RPMI8226 (cell line): ENCODE measurements around the gene SCRT2.
A peak's percentile ranks its signal among the peaks of the same experiment; 100 is the strongest.
"Not testable (repeated sequence)": the region's sequence is repeated elsewhere in the genome, so short reads cannot be mapped to it uniquely, and the experiment has no call there.

Source experiments
- DNase-seq: peaks from one replicate; pipeline ENCODE4 v3.0.0-alpha.2; 2015

SCRT2 gene

GRCh38 chr20:650954-651353, 24.6 kb downstream of the SCRT2 start:
- no peak for DNase-seq

GRCh38 chr20:650281-650680, 25.3 kb downstream of the SCRT2 start:
- DNase-seq = no peak

GRCh38 chr20:647479-648019, 28.1 kb downstream of the SCRT2 start:
- DNase-seq = no peak

GRCh38 chr20:646868-647233, 28.8 kb downstream of the SCRT2 start:
- no peak for DNase-seq

GRCh38 chr20:646107-646867, 29.3 kb downstream of the SCRT2 start:
- DNase-seq = no peak

GRCh38 chr20:645318-646106, 30.1 kb downstream of the SCRT2 start:
- peak; percentile 78 for DNase-seq

GRCh38 chr20:644692-645317, 30.8 kb downstream of the SCRT2 start:
- DNase-seq = no peak

GRCh38 chr20:642398-643174, 33.0 kb downstream of the SCRT2 start:
- DNase-seq = no peak

- not testable (repeated sequence) for DNase-seq
These were observed 33.6 kb downstream of the SCRT2 start for GRCh38 chr20:642013-642397.

GRCh38 chr20:641516-641875, 34.1 kb downstream of the SCRT2 start:
- DNase-seq = no peak

GRCh38 chr20:640674-641515, 34.7 kb downstream of the SCRT2 start:
- no peak for DNase-seq

GRCh38 chr20:638579-638978, 37.0 kb downstream of the SCRT2 start:
- no peak for DNase-seq

- no peak for DNase-seq
These were observed 38.0 kb downstream of the SCRT2 start for GRCh38 chr20:637559-637958.

GRCh38 chr20:635893-636338, 39.7 kb downstream of the SCRT2 start:
- DNase-seq = peak; percentile 67

GRCh38 chr20:635028-635892, 40.3 kb downstream of the SCRT2 start:
- no peak for DNase-seq

- no peak for DNase-seq
These were observed 41.3 kb downstream of the SCRT2 start for GRCh38 chr20:634148-634925.

GRCh38 chr20:631101-631500, 44.5 kb downstream of the SCRT2 start:
- DNase-seq = no peak

GRCh38 chr20:626579-626978, 49.0 kb downstream of the SCRT2 start:
- DNase-seq = no peak

- DNase-seq = peak; percentile 74
These were observed 50.2 kb downstream of the SCRT2 start for GRCh38 chr20:625360-625932.

- no peak for DNase-seq
These were observed 51.9 kb downstream of the SCRT2 start for GRCh38 chr20:623704-624103.
